Ishikawa (cell line): ENCODE data around the gene RAB34.

ENCODE experiments used
- CEBPB ChIP-seq: IDR thresholded peaks from 2 replicates; pipeline ENCODE4 v1.6.1; 2012
- CREB1 ChIP-seq: IDR thresholded peaks from 2 replicates; pipeline ENCODE4 v1.6.1; 2012; ENCODE audit warnings: low read depth
- EGR1 ChIP-seq: IDR thresholded peaks from 2 replicates; pipeline ENCODE4 v1.6.1; 2012
- EP300 ChIP-seq: IDR thresholded peaks from 2 replicates; pipeline ENCODE4 v1.6.1; 2012; ENCODE audit warnings: borderline replicate concordance
- FOXM1 ChIP-seq: IDR thresholded peaks from 2 replicates; pipeline ENCODE4 v1.6.1; 2012; ENCODE audit warnings: low read depth, borderline replicate concordance
- NFIC ChIP-seq: IDR thresholded peaks from 2 replicates; pipeline ENCODE4 v1.6.1; 2012
- RAD21 ChIP-seq: IDR thresholded peaks from 2 replicates; pipeline ENCODE4 v1.6.1; 2012; ENCODE audit warnings: low read depth
- REST ChIP-seq: IDR thresholded peaks from 2 replicates; pipeline ENCODE4 v1.6.1; 2012; ENCODE audit warnings: low read depth, mild to moderate bottlenecking
- TAF1 ChIP-seq: IDR thresholded peaks from 2 replicates; pipeline ENCODE4 v1.6.1; 2012; ENCODE audit warnings: low read depth, mild to moderate bottlenecking
- TCF12 ChIP-seq: IDR thresholded peaks from 2 replicates; pipeline ENCODE4 v1.6.1; 2012; ENCODE audit warnings: low read depth
- TEAD4 ChIP-seq: IDR thresholded peaks from 2 replicates; pipeline ENCODE4 v1.6.1; 2012
- USF1 ChIP-seq: IDR thresholded peaks from 2 replicates; pipeline ENCODE4 v1.6.1; 2012
- YY1 ChIP-seq: IDR thresholded peaks from 2 replicates; pipeline ENCODE4 v1.6.1; 2012; ENCODE audit warnings: low read depth
- ZBTB7A ChIP-seq: IDR thresholded peaks from 2 replicates; pipeline ENCODE4 v1.6.1; 2012; ENCODE audit warnings: low read depth
- TF ChIP-seq, protein P1 (sequence below): IDR thresholded peaks from 2 replicates; pipeline ENCODE4 v1.6.1; 2012

RAB34 gene

DNA sequence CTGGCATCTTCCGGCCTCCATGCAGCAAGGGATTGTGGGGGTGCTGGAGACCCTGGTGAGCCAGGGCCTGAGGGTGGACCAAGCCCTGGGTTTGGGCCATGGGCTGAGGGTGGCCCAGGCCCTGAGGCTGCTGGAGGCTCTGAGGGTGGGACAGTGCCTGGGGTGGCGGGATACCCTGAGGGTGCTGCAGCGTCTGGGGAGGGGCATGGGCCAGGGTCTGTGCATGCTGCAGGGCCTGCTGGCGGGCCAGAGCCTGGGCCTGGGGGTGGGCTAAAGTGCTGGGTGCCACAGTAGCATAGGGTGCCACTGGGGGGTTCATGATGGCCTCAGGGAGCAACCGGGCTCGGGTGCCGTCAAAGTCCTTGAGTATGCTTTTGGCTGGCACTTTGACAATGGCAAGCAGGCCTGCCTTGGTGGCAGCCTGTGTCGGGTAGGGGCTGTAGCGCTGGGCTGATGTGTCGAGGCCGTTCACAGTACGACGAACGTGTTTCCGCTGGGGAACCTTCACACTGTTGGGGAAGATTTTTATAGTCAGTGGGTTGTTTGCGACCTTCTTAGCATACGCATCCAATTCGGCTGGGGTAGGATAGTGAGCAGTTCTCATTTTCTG lies 41.7 kb upstream of the RAB34 start:
- TF ChIP-seq CEBPB (no peak), FOXM1 (no peak), ZBTB7A (no peak), TCF12 (no peak), CREB1 (no peak), USF1 (no peak), EGR1 (no peak), NFIC (no peak), RAD21 (no peak), TAF1 (no peak), REST (no peak), YY1 (no peak), TEAD4 (no peak), EP300 (no peak)
- TF ChIP-seq, protein P1, sequence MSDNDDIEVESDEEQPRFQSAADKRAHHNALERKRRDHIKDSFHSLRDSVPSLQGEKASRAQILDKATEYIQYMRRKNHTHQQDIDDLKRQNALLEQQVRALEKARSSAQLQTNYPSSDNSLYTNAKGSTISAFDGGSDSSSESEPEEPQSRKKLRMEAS: no peak

- TF ChIP-seq REST (no peak), YY1 (no peak), NFIC (no peak), USF1 (no peak), ZBTB7A (no peak), CREB1 (no peak)
- TF ChIP-seq, protein P1: no peak
Measured at GRCh38 chr17:28758411-28759121, 40.9 kb upstream of the RAB34 start.

DNA sequence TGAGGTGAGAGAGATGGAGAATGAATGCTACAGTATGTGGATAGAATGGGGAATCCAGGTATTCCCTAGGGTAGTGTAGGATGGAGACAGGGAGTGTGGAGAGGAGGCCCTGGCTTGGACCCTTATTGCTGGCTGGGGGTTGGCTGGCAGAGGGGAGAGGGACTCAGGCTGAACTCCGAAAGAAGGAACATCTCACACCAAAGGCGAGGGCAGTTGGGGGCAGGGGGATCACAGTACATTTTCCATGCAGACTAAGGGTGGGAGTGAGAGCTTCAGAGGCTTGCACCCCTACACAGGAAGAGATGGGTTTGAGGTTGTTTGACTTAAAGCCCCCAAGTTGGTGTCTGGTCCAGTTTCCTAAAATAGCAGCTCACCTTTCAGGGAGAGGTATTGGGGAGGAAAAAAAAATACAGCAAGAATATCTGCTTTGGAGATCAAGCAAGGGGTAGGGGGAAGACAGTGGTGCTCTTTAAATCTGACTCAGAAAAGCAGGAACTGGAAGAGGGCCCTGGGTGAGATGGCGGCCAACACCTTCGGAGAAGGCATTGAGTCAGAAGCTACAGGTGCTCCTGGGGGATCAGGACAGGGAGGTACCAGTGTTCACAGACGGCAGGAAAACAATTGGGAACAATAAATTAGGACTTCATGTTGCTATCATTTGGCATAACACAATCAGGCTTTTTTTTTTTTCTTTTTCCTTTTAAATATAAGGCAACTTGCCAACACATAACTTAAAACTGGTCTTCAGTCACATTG lies 38.6 kb upstream of the RAB34 start:
- TF ChIP-seq ZBTB7A: no peak
- TF ChIP-seq CEBPB: no peak
- no peak for TF ChIP-seq TEAD4
- no peak for TF ChIP-seq RAD21
- TF ChIP-seq FOXM1: no peak
- no peak for TF ChIP-seq YY1
- TF ChIP-seq, protein P1: no peak
- no peak for TF ChIP-seq NFIC
- TF ChIP-seq USF1: no peak
- no peak for TF ChIP-seq EGR1
- TF ChIP-seq REST: no peak
- no peak for TF ChIP-seq CREB1
- TF ChIP-seq TAF1: no peak
- no peak for TF ChIP-seq TCF12
- no peak for TF ChIP-seq EP300
